ENCODE data around the gene OLFML3.

Gene OLFML3

DNA sequence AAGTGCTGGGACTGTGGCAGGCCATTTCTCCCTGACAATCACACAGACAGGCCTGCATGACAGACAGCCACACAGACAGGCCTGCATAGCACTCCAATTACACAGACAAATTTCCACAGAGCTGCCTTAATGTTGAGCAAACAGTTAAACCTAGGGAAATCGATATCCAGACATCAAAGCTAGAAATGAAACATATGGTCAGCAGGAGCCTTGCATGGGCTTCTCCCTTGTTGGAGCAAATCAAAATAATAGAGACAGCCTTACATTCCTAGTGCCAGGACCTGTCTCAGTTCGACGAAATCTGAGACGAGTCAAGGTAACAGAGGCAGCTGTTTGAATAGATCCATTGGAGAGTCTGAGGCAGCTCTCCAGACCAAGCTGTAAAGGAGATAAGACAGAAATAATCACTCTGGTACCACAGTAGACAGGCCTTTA, 42.4 kb downstream of the OLFML3 start:
- in situ Hi-C loops (cut with MboI; ENCODE audit: low sequenced_read_pairs), result no loop called here

DNA sequence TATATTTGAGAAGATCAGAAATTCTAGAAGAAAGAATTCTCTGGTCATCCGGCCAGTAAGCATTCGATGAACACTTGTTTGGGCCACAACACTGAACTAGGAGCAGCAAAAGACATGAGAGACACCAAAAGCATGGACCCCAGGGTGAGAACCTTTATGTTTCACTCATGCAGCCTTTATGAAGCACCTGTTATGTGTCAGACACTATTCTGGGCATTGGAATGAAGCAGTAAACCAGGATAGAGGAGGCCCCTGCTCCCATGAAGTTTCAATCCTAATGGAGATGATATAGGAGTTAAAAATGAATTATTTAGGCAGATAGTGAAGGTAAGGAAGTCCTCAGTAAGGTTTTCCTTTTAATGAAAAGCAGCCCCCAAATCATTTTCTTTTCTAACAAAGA, 43.6 kb downstream of the OLFML3 start:
- in situ Hi-C loops (cut with MboI; ENCODE audit: low sequenced_read_pairs), result no loop called here

DNA sequence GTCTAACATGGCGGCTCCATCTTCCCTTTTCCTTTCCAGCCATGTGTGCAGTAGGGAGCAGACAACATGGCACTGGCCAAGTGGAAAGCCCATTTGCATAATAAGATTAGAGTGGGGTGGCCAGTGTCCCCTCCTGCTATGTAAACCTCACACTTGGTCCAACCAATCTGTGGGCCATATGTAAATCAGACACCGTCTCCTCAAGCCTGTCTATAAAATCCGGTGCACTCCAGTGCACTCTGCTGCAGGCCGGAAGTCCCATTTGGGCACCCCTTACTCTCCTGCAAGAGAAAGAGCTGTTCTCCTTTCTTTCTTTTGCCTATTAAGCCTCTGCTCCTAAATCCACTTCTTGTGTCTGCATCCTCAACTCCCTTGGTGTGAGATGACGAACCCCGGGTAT, 44.1 kb downstream of the OLFML3 start:
- in situ Hi-C loops (cut with MboI; ENCODE audit: low sequenced_read_pairs), result no loop called here

DNA sequence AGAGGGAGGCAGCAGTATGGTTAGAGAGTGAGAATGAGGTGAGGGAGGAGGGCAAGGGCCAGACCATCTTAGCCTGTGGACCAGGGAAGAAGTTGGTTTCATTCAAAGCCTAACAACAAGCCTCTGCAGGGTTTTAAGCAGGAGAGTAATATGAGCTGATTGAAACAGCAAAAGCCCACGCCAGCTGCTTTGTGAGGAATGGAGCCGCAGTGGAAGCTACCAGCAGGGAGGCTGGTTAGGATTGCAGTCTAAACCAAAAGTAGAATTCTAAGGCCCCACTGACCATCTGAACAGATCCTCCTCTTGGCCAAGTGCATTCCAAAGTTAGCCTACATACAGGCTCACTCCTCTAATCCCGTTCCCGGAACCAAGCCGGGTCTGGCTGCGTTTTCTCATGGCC, 44.8 kb downstream of the OLFML3 start:
- in situ Hi-C loops (cut with MboI; ENCODE audit: low sequenced_read_pairs), result no loop called here

DNA sequence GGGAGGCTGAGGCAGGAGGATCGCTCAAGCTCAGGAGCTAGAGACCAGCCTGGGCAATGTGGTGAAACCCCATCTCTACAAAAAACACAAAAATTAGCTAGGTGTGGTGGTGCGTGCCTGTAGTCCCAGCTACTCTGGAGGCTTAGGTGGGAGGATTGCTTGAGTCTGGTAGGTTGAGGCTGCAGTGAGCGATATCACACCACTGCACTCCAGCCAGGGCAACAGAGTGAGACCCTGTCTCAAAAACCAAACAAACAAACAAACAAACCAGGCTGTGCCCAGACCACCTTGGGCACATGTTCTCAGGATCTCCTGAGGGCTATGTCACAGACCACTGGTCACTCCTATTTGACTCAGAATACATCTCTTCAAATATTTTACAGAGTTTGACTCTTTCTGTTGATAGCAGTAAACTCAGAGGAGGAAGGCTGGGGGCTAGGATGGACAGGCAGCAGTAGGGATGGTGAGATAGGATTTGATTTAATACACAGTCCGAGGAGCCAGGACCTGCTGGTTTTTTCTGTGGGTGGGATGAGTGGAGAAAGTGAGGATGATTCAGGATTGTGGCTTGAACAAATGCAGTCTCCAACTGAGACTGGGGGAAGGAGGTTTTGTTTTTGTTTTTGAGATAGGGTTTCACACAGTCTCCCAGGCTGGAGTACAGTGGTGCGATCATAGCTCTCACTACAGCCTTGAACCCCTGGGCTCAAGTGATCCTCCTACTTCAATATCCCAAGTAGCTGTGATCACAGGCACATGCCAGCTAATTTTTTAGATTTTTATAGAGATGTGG, 46.5 kb downstream of the OLFML3 start:
- in situ Hi-C loops (cut with MboI; ENCODE audit: low sequenced_read_pairs), result no loop called here

DNA sequence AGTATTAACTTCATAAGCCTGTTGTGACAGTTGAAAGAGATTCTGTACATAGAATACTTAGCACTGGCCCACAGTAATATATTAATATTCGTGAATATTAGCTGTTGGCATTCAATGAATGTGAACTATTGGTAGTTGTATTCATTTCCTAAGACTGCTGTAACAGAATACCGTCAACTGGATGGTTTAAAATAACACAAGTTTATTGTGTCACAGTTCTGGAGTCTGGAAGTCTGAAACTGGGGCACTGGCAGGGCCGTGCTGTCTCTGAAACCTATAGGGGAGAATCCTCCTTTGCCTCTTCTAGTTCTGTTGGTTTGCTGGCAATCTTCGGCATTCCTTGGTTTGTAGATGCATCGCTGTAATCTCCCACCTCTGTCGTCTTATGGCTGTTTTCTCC, 47.5 kb downstream of the OLFML3 start:
- in situ Hi-C loops (cut with MboI; ENCODE audit: low sequenced_read_pairs), result no loop called here

Data from HL-60/S4 treated with phorbol 12-myristate 13-acetate at 8.2 ng/mL for 4 days and 3 days (cell line).